ENCODE measurements around the gene SRPX.

DNA sequence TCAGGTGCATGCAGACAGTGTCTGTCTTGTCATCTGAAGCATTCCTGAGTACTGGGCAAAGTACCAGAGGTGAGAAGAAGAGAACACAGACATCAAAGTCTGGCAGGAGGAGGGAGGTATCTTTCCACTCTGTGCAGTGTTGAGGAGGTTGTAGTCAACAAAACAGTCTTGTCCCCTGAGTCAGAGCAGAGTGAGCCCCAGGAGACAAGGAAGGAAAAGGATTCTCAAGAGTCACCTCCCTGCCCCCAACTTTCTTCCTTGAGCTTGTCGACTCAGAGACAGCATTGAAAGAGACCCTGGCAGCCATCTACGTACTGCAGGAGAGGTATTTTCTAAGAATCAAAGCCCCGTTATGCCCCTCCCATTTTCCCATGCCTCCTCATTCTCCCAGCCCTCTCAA lies 4.4 kb upstream of the SRPX start:
- no peak for TF ChIP-seq EZH2 (IDR thresholded peaks at IDR 0.05)
- TF ChIP-seq POLR2AphosphoS5 (IDR thresholded peaks at IDR 0.05; ENCODE audit: borderline replicate concordance, low read depth, low read length), result no peak
- TF ChIP-seq FOXP2 (optimal IDR thresholded peaks at IDR 0.05; ENCODE audit: control extremely low read depth, extremely low read length, insufficient read depth), result no peak

Measured in SK-N-MC (cell line).